GM12878 (cell line): ENCODE measurements around the gene BDNF.

Experiments
- ATF7 ChIP-seq: fragments of 450-650 bp; IDR thresholded peaks from 2 replicates; pipeline ENCODE4 v1.6.1; 2016; ENCODE audit warnings: low read depth, mild to moderate bottlenecking
- CEBPB ChIP-seq, 2 experiments: fragments of 150-350 bp in 1 of 2; IDR thresholded peaks; 2 replicates each; pipeline ENCODE4 v1.6.1; 2012 to 2014; ENCODE audit warnings: low read depth in 2 of 2, low read length in 2 of 2, borderline replicate concordance in 1 of 2, inconsistent platforms in 1 of 2
- CHD2 ChIP-seq: IDR thresholded peaks from 2 replicates; pipeline ENCODE4 v1.6.1; 2011; ENCODE audit warnings: low read depth, low read length, improper control_type of control experiment, borderline replicate concordance
- CTCF ChIP-seq, 3 experiments: IDR thresholded peaks in 2 of 3; conservative IDR thresholded peaks in 1 of 3; 2 replicates each; pipeline ENCODE4 v1.5.1; 2011; ENCODE audit warnings: low read depth in 3 of 3, low read length in 3 of 3, mild to moderate bottlenecking in 3 of 3, control low read depth in 2 of 3, moderate library complexity in 2 of 3, inconsistent platforms in 1 of 3, mixed read lengths in 1 of 3; ENCODE audit not compliant: control insufficient read depth in 2 of 3, insufficient read depth in 1 of 3; ENCODE audit errors: extremely low read depth in 1 of 3
- MXI1 ChIP-seq: fragments of 150-350 bp; IDR thresholded peaks from 2 replicates; pipeline ENCODE4 v1.6.1; 2011; ENCODE audit warnings: low read depth, mild to moderate bottlenecking, inconsistent platforms, low read length, improper control_type of control experiment
- POLR2A ChIP-seq: IDR thresholded peaks from 2 replicates; pipeline ENCODE4 v1.6.1; 2011; ENCODE audit warnings: low read depth, mild to moderate bottlenecking, low read length
- RFX5 ChIP-seq: IDR thresholded peaks from 2 replicates; pipeline ENCODE4 v1.6.1; 2011; ENCODE audit warnings: low read depth, low read length, improper control_type of control experiment
- SIN3A ChIP-seq: IDR thresholded peaks from 2 replicates; pipeline ENCODE4 v1.6.1; 2012; ENCODE audit warnings: low read depth, low read length, improper control_type of control experiment
- SMC3 ChIP-seq: IDR thresholded peaks from 2 replicates; pipeline ENCODE4 v1.6.1; 2011; ENCODE audit warnings: low read length, improper control_type of control experiment, borderline replicate concordance
- SPI1 ChIP-seq: IDR thresholded peaks from 2 replicates; pipeline ENCODE4 v1.6.1; 2011; ENCODE audit warnings: low read depth, mild to moderate bottlenecking, low read length, moderate library complexity, borderline replicate concordance; ENCODE audit not compliant: insufficient read depth

GRCh38 chr11:27610946-27611345, 89.3 kb downstream of the BDNF start:
- TF ChIP-seq CHD2 (no peak), CTCF (IDR thresholded peaks at IDR 0.05 in 2 of 3, conservative IDR thresholded peaks at IDR 0.05 in 1 of 3; ENCODE audit: control insufficient read depth in 2 of 3, extremely low read depth in 1 of 3, insufficient read depth in 1 of 3, low read depth in 3 of 3, low read length in 3 of 3) (no peak), SMC3 (no peak), MXI1 (no peak), SPI1 (no peak), CEBPB (IDR thresholded peaks at IDR 0.05; ENCODE audit: borderline replicate concordance in 1 of 2, low read depth in 2 of 2, low read length in 2 of 2) (no peak), RFX5 (no peak), POLR2A (no peak), ATF7 (no peak), SIN3A (no peak)
